Psoas muscle (tissue), 8 donors: Measurements from ENCODE around the gene LYG2. TPM values are rescaled to one million over a fixed set of nuclear protein-coding genes. Genes with fewer than 3 reads are reported as not detected.
"Not testable (repeated sequence)": the region's sequence is repeated elsewhere in the genome, so short reads cannot be mapped to it uniquely, and the experiment has no call there.

Source experiments
- ATAC-seq, 4 donors: fragments of 200-7000 bp; cut with Tn5 transposase; one replicate each; pipeline ENCODE4 v1.9.1; 2020; ENCODE audit warnings: moderate library complexity in 3 of 4, mild to moderate bottlenecking in 2 of 4
- DNase-seq, 2 donors: peaks; one replicate each; pipeline ENCODE4 v3.0.0-alpha.2; 2020
- H3K27ac ChIP-seq: fragments of 200-600 bp; one replicate; pipeline ENCODE4 v1.8.0; 2022
- H3K27me3 ChIP-seq, 3 donors: fragments of 200-600 bp in 1 of 3; one replicate each; pipeline versions ENCODE4 v1.6.1 to v1.8.0; 2013 to 2022; ENCODE audit warnings: low read length in 2 of 3, mild to moderate bottlenecking in 2 of 3, moderate library complexity in 1 of 3; ENCODE audit not compliant: insufficient read depth in 3 of 3
- H3K36me3 ChIP-seq, 2 donors: fragments of 200-600 bp in 1 of 2; one replicate each; pipeline versions ENCODE4 v1.6.1 to v1.8.0; 2013 to 2022; ENCODE audit warnings: low read depth in 1 of 2, mild to moderate bottlenecking in 1 of 2, moderate library complexity in 1 of 2; ENCODE audit not compliant: insufficient read depth in 1 of 2
- H3K4me1 ChIP-seq: fragments of 200-600 bp; one replicate; pipeline ENCODE4 v1.8.0; 2022
- H3K4me3 ChIP-seq: fragments of 200-600 bp; one replicate; pipeline ENCODE4 v1.8.0; 2022; ENCODE audit warnings: mild to moderate bottlenecking
- H3K9me3 ChIP-seq: fragments of 200-600 bp; one replicate; pipeline ENCODE4 v1.8.0; 2022
- WGBS, 3 donors: extraction: QIAGEN DNeasy Blood & Tissue Kit; methylation state at CpG; one replicate each; pipeline versions ENCODE4 v1.1.6 to v1.1.7; 2013; 5-methylcytosine and 5-hydroxymethylcytosine counted together
- intact Hi-C, 2 donors: fragments of 100-400 bp; cut with DNase I; formaldehyde crosslinking; loops; one replicate each; pipeline versions ENCODE4 v1.11.0 to v1.14.2; 2022
- polyA plus RNA-seq, 3 donors: library from polyadenylated mRNA; stranded (reverse); fragments of 200-250 nt; gene quantifications; one replicate each; pipeline ENCODE4 v1.2.3, GENCODE V29; 2013
- total RNA-seq, 4 donors: library from RNA; stranded (reverse); fragmentation: NEBNext Ultra II Directional in 2 of 4; extraction: Animal tissue kit (Norgen Biotek cat#: 25700) in 2 of 4; gene quantifications; one replicate each; pipeline versions ENCODE4 v1.2.1 to v1.2.4, GENCODE V29; 2021 to 2023
- TF ChIP-seq, protein P1 (sequence below): fragments of 200-600 bp; IDR thresholded peaks from one replicate; pipeline ENCODE4 v1.8.0; 2022; ENCODE audit warnings: antibody characterized with exemption
- donor health status: healthy with polysubstance abuse.
- donor health status: DM: no; HTN: no; CAD: no; lungs with moderate emphysema.
- donor health status: Bipolar disorder and iron deficiency.
- donor health status: healthy.
- donor health status: DM: yes; HTN: yes; CAD: no.
- donor health status: DM: no; HTN: no; CAD: no.
- donor health status: DM: no; HTN: no; CAD: no.
- donor health status: DM: yes; HTN: yes; CAD: no.

The LYG2 gene
- total and polyA plus RNA-seq, 7 donors = 0.04 TPM; not detected in 6

DNA sequence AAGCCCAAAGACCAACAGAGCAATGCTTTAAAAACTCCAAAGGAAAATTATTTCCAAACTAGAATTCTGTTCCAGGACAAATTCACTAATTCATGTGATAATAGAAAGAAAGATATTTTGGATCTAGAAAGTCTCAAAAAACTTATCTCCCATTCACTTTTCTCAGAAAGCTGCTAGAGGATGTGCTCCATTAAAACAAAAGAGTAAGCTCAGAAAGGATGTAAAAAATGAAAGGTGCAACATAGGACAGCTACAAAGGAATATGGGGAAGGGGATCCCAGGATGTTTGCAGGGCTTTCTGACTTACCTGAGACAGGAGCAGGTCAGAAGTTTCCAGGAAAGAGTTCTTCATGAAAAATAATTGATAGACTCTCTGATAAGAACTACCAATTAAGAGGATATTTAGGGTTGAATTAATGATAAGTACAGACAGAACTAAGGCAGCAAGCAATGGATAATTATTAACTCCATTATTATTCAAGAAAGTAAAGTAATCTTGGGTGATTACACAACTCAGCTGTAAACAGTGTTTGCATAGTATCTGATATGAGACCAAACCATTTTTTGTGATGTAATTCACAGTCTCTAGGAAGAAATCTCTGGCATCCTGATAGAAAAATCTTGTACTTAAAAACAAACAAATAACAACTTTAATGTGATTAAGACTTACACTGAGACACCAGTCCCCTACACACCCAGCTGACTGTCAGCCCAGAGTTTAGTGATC lies 24.7 kb upstream of the LYG2 start:
- Histone ChIP-seq H3K27me3 (no peaks in the 10 kb centered on the region), H3K9me3 (peaks cover 6% of the 10 kb centered on the region), H3K4me1 (no peaks in the 10 kb centered on the region), H3K4me3 (no peak overlapping the region), H3K27ac (no peak overlapping the region), H3K36me3 (peaks cover 10 to 38% of the 10 kb centered on the region in 2 donors)
- no peak for DNase-seq
- TF ChIP-seq, protein P1, sequence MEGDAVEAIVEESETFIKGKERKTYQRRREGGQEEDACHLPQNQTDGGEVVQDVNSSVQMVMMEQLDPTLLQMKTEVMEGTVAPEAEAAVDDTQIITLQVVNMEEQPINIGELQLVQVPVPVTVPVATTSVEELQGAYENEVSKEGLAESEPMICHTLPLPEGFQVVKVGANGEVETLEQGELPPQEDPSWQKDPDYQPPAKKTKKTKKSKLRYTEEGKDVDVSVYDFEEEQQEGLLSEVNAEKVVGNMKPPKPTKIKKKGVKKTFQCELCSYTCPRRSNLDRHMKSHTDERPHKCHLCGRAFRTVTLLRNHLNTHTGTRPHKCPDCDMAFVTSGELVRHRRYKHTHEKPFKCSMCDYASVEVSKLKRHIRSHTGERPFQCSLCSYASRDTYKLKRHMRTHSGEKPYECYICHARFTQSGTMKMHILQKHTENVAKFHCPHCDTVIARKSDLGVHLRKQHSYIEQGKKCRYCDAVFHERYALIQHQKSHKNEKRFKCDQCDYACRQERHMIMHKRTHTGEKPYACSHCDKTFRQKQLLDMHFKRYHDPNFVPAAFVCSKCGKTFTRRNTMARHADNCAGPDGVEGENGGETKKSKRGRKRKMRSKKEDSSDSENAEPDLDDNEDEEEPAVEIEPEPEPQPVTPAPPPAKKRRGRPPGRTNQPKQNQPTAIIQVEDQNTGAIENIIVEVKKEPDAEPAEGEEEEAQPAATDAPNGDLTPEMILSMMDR = no peak
- intact Hi-C loops = no loop called here
- no peak for ATAC-seq

DNA sequence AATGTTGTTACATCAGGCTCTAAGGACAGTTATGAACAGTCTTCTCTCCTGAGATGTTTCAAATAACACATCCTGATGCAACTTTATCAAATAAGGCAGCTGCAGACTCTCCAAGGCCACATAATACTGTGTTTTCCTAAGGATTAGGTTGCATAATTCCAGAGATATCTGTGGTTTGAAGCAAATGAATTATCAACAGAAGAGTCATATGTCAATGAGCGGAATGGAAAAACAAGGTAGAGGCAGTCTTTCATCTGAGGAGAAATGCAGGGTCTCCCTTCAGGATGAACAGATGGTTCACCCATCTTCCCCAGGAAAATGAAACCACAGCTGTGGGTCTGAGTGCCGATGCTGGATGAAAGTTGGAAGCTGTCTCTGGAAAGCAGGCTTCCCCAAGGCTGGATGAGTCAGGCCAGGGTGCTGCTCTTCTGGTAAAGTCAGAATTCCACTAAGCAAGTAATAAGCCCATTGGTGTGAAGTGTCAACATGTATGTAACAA lies 23.4 kb upstream of the LYG2 start:
- Histone ChIP-seq H3K4me1 (no peaks in the 10 kb centered on the region), H3K4me3 (no peak overlapping the region), H3K27me3 (no peaks in the 10 kb centered on the region), H3K27ac (no peak overlapping the region), H3K36me3 (peaks cover 5 to 25% of the 10 kb centered on the region in 2 donors), H3K9me3 (peaks cover 6% of the 10 kb centered on the region)
- TF ChIP-seq, protein P1 = no peak
- peak in 3 of 4 donors; percentile 24 to 57 (median 38) for ATAC-seq
- WGBS, 3 donors = 74 to 84% (median 75%) methylated on average over 2 of the region's 2 CpGs
- intact Hi-C loops = no loop called here
- DNase-seq = no peak

DNA sequence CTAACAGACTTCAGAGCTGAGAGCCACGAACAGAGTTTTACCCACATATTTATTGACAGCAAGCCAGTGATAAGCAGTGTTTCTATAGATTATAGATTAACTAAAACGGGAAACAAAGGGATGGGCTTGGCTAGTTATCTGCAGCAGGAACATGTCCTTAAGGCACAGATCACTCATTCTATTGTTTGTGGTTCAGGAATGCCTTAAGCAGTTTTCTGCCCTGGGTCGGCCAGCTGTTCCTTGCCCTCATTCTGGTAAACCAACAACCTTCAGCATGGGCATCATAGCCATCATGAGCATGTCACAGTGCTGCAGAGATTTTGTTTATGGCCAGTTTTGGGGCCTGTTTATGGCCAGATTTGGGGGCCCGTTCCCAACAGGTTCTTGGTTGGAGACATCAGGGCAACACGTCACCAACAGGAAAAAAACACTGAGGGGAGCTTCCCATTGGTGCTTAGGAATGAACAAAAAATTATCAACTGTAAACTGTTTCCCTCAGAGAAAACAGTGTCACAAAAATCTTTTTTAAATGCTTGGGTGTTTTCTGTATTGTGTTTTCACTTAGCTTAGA lies 22.8 kb upstream of the LYG2 start:
- H3K27ac ChIP-seq, H3K4me1 ChIP-seq, ATAC-seq, intact Hi-C loops, H3K9me3 ChIP-seq, DNase-seq, H3K4me3 ChIP-seq, H3K27me3 ChIP-seq: not testable (repeated sequence)
- peaks cover 2 to 20% of the 10 kb centered on the region in 2 donors for H3K36me3 ChIP-seq
- 89 to 96% (median 92%) methylated on average over 5 of the region's 5 CpGs for WGBS, 3 donors

DNA sequence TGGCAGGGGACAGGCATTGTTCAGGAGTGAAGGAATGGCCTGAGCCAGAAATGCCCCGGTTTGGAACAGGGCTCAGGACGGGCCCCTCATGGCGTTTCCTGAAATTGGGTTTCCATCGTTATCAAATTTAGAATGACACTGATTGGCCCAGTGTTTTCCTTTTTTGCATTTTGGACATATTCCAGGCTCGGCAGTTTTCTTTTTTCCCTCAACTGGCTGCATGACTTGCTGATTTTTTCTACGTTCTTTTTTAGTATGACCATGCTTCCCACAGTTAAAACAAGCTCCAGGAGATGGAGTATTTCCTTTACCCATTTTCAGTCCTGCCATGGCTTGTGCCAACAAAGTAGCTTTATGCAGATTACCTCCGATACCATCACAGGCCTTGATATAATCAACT lies 20.4 kb upstream of the LYG2 start:
- peaks cover 0 to 12% of the 10 kb centered on the region in 2 donors for H3K36me3 ChIP-seq
- no peak for ATAC-seq
- H3K4me3 ChIP-seq = peak overlapping the region; percentile 22
- TF ChIP-seq, protein P1 = no peak
- intact Hi-C loops = no loop called here
- no peaks in the 10 kb centered on the region for H3K4me1 ChIP-seq
- no peak for DNase-seq
- peaks cover 6% of the 10 kb centered on the region for H3K9me3 ChIP-seq
- H3K27ac ChIP-seq = peak overlapping the region; percentile 28
- H3K27me3 ChIP-seq = no peaks in the 10 kb centered on the region
- WGBS, 3 donors = 34 to 43% (median 36%) methylated on average over 7 of the region's 7 CpGs

DNA sequence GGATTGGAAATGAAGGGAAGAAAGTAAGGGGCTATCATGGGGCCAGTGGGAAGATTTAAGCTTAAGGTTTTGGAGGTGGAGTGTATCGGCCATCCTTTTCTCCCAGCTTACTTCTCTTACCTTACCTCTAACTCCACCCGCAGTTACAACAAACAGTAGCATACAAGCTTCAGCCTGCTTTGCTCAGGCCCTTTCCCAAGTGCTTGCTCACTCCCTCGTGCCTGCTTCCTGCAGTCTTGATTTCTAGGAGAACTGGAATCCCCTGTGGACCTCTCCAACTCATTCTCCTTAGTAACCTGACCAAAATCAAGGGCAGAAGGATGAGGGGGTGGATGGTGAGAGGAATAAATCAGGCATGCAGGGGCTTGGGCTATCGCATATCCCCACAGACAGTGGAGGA lies 5.8 kb upstream of the LYG2 start:
- no peak overlapping the region for H3K4me3 ChIP-seq
- H3K27ac ChIP-seq = no peak overlapping the region
- 65 to 75% (median 73%) methylated on average over 4 of the region's 4 CpGs for WGBS, 3 donors
- DNase-seq (no peak), ATAC-seq (no peak)
- no peaks in the 10 kb centered on the region for H3K36me3 ChIP-seq
- TF ChIP-seq, protein P1 = no peak
- H3K9me3 ChIP-seq = no peaks in the 10 kb centered on the region
- intact Hi-C loops = no loop called here
- no peaks in the 10 kb centered on the region for H3K4me1 ChIP-seq
- no peaks in the 10 kb centered on the region for H3K27me3 ChIP-seq
